H9 (cell line): ENCODE measurements around the gene TBC1D9B. TPM values are rescaled to one million over a fixed set of nuclear protein-coding genes. Genes with fewer than 3 reads are reported as not detected.

ENCODE experiments used
- DNase-seq: peaks from one replicate; pipeline ENCODE4 v3.0.0-alpha.2; 2017
- H2AFZ ChIP-seq: one replicate; pipeline ENCODE4 v1.6.1; 2013; ENCODE audit warnings: mild to moderate bottlenecking, low read length, control low read depth, moderate library complexity
- H2AK5ac ChIP-seq: 2 replicates; pipeline ENCODE4 v1.6.1; 2013; ENCODE audit warnings: low read length, control low read depth, mixed read lengths; ENCODE audit not compliant: insufficient read length
- H2BK120ac ChIP-seq: one replicate; pipeline ENCODE4 v1.6.1; 2013; ENCODE audit warnings: low read depth, mild to moderate bottlenecking, low read length, control low read depth, inconsistent platforms; ENCODE audit not compliant: poor library complexity, severe bottlenecking
- H2BK12ac ChIP-seq: 2 replicates; pipeline ENCODE4 v1.6.1; 2013; ENCODE audit warnings: low read length, control low read depth, mixed read lengths, low read depth; ENCODE audit not compliant: insufficient read length
- H2BK15ac ChIP-seq: 2 replicates; pipeline ENCODE4 v1.6.1; 2013; ENCODE audit warnings: low read depth, low read length, control low read depth
- H2BK20ac ChIP-seq: one replicate; pipeline ENCODE4 v1.6.1; 2013; ENCODE audit warnings: low read depth, mild to moderate bottlenecking, low read length, control low read depth, inconsistent platforms; ENCODE audit not compliant: poor library complexity, severe bottlenecking
- H2BK5ac ChIP-seq: 2 replicates; pipeline ENCODE4 v1.6.1; 2013; ENCODE audit warnings: low read length, control low read depth, mixed read lengths; ENCODE audit not compliant: insufficient read length
- H3K14ac ChIP-seq: 2 replicates; pipeline ENCODE4 v1.6.1; 2013; ENCODE audit warnings: low read length, control low read depth; ENCODE audit not compliant: insufficient read depth
- H3K18ac ChIP-seq: 2 replicates; pipeline ENCODE4 v1.6.1; 2013; ENCODE audit warnings: low read depth, mild to moderate bottlenecking, mixed read lengths, low read length, control low read depth; ENCODE audit not compliant: insufficient read length
- H3K23ac ChIP-seq: 2 replicates; pipeline ENCODE4 v1.6.1; 2013; ENCODE audit warnings: low read length, control low read depth, mixed read lengths, low read depth; ENCODE audit not compliant: insufficient read length
- H3K23me2 ChIP-seq: 2 replicates; pipeline ENCODE4 v1.6.1; 2013; ENCODE audit warnings: low read depth, mild to moderate bottlenecking, mixed read lengths, low read length, control low read depth; ENCODE audit not compliant: insufficient read length, poor library complexity, severe bottlenecking
- H3K27ac ChIP-seq: 2 replicates; pipeline ENCODE4 v1.5.1; 2013; ENCODE audit warnings: low read length, control low read depth, mixed read lengths, low read depth; ENCODE audit not compliant: insufficient read length
- H3K27me3 ChIP-seq: 2 replicates; pipeline ENCODE4 v1.6.1; 2013; ENCODE audit warnings: low read length, control low read depth, inconsistent platforms; ENCODE audit not compliant: insufficient read depth
- H3K4ac ChIP-seq: 2 replicates; pipeline ENCODE4 v1.6.1; 2013; ENCODE audit warnings: low read depth, mild to moderate bottlenecking, control low read depth, inconsistent platforms, low read length, moderate library complexity
- H3K4me1 ChIP-seq: 2 replicates; pipeline ENCODE4 v1.6.1; 2013; ENCODE audit warnings: low read length, control low read depth, inconsistent platforms; ENCODE audit not compliant: insufficient read depth
- H3K4me2 ChIP-seq: 2 replicates; pipeline ENCODE4 v1.6.1; 2013; ENCODE audit warnings: low read length, control low read depth, mixed read lengths; ENCODE audit not compliant: insufficient read length, insufficient read depth
- H3K56ac ChIP-seq: 2 replicates; pipeline ENCODE4 v1.6.1; 2013; ENCODE audit warnings: low read depth, mild to moderate bottlenecking, mixed read lengths, low read length, control low read depth; ENCODE audit not compliant: insufficient read length
- H3K79me1 ChIP-seq: 2 replicates; pipeline ENCODE4 v1.6.1; 2013; ENCODE audit warnings: low read depth, mild to moderate bottlenecking, moderate library complexity, low read length, control low read depth, inconsistent platforms; ENCODE audit not compliant: insufficient read depth, poor library complexity, severe bottlenecking
- H3K79me2 ChIP-seq: 2 replicates; pipeline ENCODE4 v1.6.1; 2013; ENCODE audit warnings: low read length, control low read depth, inconsistent platforms; ENCODE audit not compliant: insufficient read depth
- H3K9ac ChIP-seq: 2 replicates; pipeline ENCODE4 v1.6.1; 2013; ENCODE audit warnings: low read length, control low read depth, mixed read lengths; ENCODE audit not compliant: insufficient read length; ENCODE audit errors: extremely low read depth
- H3K9me3 ChIP-seq: one replicate; pipeline ENCODE4 v1.6.1; 2013; ENCODE audit warnings: low read depth, low read length, inconsistent platforms; ENCODE audit not compliant: control insufficient read depth
- H3T11ph ChIP-seq: one replicate; pipeline ENCODE4 v1.6.1; 2013; ENCODE audit warnings: mild to moderate bottlenecking, low read length, control low read depth, inconsistent platforms
- H4K20me1 ChIP-seq: one replicate; pipeline ENCODE4 v1.6.1; 2013; ENCODE audit not compliant: control insufficient read depth, insufficient read length, insufficient read depth
- H4K5ac ChIP-seq: 2 replicates; pipeline ENCODE4 v1.6.1; 2013; ENCODE audit warnings: low read depth, mild to moderate bottlenecking, mixed read lengths, low read length, control low read depth; ENCODE audit not compliant: insufficient read length
- H4K8ac ChIP-seq: replicated peaks from 2 replicates; pipeline ENCODE4 v1.6.1; 2013; ENCODE audit warnings: low read length, control low read depth, mixed read lengths, low read depth; ENCODE audit not compliant: insufficient read length
- H4K91ac ChIP-seq: 2 replicates; pipeline ENCODE4 v1.6.1; 2013; ENCODE audit warnings: low read depth, mild to moderate bottlenecking, moderate library complexity, mixed read lengths, low read length, control low read depth; ENCODE audit not compliant: insufficient read length
- H3K27ac Mint-ChIP-seq, 3 experiments: 2 replicates in 2 of 3; 3 replicates in 1 of 3; pipeline ENCODE4 v1.8.0; 2020 to 2021; ENCODE audit warnings: mixed read lengths in 3 of 3, mild to moderate bottlenecking in 1 of 3, moderate library complexity in 1 of 3
- H3K27me3 Mint-ChIP-seq: 2 replicates; pipeline ENCODE4 v1.8.0; 2021; ENCODE audit warnings: low read depth, mild to moderate bottlenecking, moderate library complexity, mixed read lengths
- H3K36me3 Mint-ChIP-seq, 3 experiments: 2 replicates in 2 of 3; 3 replicates in 1 of 3; pipeline ENCODE4 v1.8.0; 2020 to 2021; ENCODE audit warnings: low read depth in 3 of 3, mixed read lengths in 3 of 3; ENCODE audit not compliant: insufficient read depth in 1 of 3
- H3K4me1 Mint-ChIP-seq, 2 experiments: 2 replicates each; pipeline ENCODE4 v1.8.0; 2020; ENCODE audit warnings: mixed read lengths in 2 of 2
- H3K4me3 Mint-ChIP-seq, 2 experiments: 2 replicates in 1 of 2; 3 replicates in 1 of 2; pipeline ENCODE4 v1.8.0; 2020 to 2021; ENCODE audit warnings: mild to moderate bottlenecking in 2 of 2, mixed read lengths in 2 of 2, moderate library complexity in 1 of 2
- H3K9me3 Mint-ChIP-seq, 2 experiments: 2 replicates in 1 of 2; 3 replicates in 1 of 2; pipeline ENCODE4 v1.8.0; 2020; ENCODE audit warnings: mild to moderate bottlenecking in 2 of 2, mixed read lengths in 2 of 2, moderate library complexity in 1 of 2
- WGBS: extraction: QIAGEN DNeasy Blood & Tissue Kit; methylation state at CpG from one replicate; pipeline ENCODE4 v1.1.7; 2013; ENCODE audit warnings: missing lambda C conversion rate, low lambda C conversion rate, mixed read lengths; ENCODE audit not compliant: insufficient read length; ENCODE audit errors: extremely low coverage; 5-methylcytosine and 5-hydroxymethylcytosine counted together
- total RNA-seq: library from RNA; stranded (reverse); gene quantifications from 2 replicates; pipeline ENCODE4 v1.2.1, GENCODE V29; 2021
- TF ChIP-seq, protein P1 (sequence below): fragments of 200-600 bp; sonication (generic); conservative IDR thresholded peaks from 3 replicates; pipeline ENCODE4 v1.8.0; 2021; ENCODE audit warnings: antibody characterized with exemption, mild to moderate bottlenecking

TBC1D9B gene
- total RNA-seq, 1 experiment from 2014 or later = 62.1 TPM

DNA sequence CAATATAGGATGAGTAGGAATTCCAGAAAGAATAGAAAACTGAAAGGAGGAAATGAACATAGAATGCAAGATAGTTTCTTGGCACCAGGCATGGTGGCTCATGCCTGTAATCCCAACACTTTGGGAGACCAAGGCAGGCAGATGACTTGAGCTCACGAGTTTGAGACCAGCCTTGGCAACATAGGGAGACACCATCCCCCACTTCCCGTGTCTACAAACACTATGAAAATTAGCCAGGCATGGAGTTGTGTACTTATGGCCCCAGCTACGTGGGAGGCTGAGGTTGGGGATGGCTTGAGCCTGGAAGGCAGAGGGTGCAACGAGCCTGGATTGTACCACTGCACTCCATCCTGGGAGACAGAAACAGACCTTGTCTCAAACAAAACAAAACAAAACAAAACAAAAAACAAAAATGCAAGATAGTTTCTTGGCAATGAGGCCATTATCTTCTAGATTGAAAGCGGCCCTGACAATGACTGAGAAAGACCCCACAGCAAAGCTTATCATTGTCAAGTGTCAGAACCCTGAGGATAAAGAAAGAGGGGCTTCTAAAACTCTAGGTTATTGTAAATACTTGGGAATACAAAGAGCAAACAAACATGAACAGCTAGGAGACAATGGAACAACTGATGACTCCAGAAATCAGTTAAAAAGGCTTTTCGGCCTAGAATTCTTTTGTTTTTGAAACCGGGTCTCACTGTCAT, 77.8 kb downstream of the TBC1D9B start:
- Mint-ChIP-seq H3K27me3 (no peaks in the 10 kb centered on the region), H3K36me3 (peaks cover 70 to 96% (median 92%) of the 10 kb centered on the region in 3 experiments), H3K4me1 (peaks cover 28% of the 10 kb centered on the region in 2 experiments), H3K27ac (peak overlapping the region; percentile 7 to 78 (median 16); a peak in 2 of 7 replicates), H3K9me3 (peaks cover 0 to 3% of the 10 kb centered on the region in 2 experiments; a peak in 2 of 5 replicates), H3K4me3 (0 out of 5 replicates have a peak overlapping the region, but pooled peaks of 1 of the 2 experiments have one; percentile 2)
- no peak overlapping the region for H3K18ac ChIP-seq
- no peak overlapping the region for H2BK15ac ChIP-seq
- H3K79me2 ChIP-seq = no peaks in the 10 kb centered on the region
- H4K8ac ChIP-seq = no peak overlapping the region
- DNase-seq = no peak
- no peaks in the 10 kb centered on the region for H3K23me2 ChIP-seq
- H3K27ac ChIP-seq = no peak overlapping the region
- H3K4me1 ChIP-seq = peaks cover 9% of the 10 kb centered on the region; the same call in 1 of the 2 replicates
- no peaks in the 10 kb centered on the region for H4K20me1 ChIP-seq
- H3K56ac ChIP-seq = no peak overlapping the region
- H4K5ac ChIP-seq = no peak overlapping the region
- no peak overlapping the region for H4K91ac ChIP-seq
- no peaks in the 10 kb centered on the region for H3K27me3 ChIP-seq
- no peak overlapping the region for H3K4ac ChIP-seq
- TF ChIP-seq, protein P1, sequence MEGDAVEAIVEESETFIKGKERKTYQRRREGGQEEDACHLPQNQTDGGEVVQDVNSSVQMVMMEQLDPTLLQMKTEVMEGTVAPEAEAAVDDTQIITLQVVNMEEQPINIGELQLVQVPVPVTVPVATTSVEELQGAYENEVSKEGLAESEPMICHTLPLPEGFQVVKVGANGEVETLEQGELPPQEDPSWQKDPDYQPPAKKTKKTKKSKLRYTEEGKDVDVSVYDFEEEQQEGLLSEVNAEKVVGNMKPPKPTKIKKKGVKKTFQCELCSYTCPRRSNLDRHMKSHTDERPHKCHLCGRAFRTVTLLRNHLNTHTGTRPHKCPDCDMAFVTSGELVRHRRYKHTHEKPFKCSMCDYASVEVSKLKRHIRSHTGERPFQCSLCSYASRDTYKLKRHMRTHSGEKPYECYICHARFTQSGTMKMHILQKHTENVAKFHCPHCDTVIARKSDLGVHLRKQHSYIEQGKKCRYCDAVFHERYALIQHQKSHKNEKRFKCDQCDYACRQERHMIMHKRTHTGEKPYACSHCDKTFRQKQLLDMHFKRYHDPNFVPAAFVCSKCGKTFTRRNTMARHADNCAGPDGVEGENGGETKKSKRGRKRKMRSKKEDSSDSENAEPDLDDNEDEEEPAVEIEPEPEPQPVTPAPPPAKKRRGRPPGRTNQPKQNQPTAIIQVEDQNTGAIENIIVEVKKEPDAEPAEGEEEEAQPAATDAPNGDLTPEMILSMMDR = no peak
- no peak overlapping the region for H2BK12ac ChIP-seq
- no peak overlapping the region for H2AFZ ChIP-seq
- H2AK5ac ChIP-seq = no peak overlapping the region
- no peak overlapping the region for H3K4me2 ChIP-seq
- H2BK120ac ChIP-seq = no peak overlapping the region
- no peaks in the 10 kb centered on the region for H3K9me3 ChIP-seq
- no peak overlapping the region for H3K9ac ChIP-seq
- H2BK20ac ChIP-seq = no peak overlapping the region
- no peak overlapping the region for H3K23ac ChIP-seq
- no peak overlapping the region for H2BK5ac ChIP-seq
- H3K14ac ChIP-seq = no peak overlapping the region
- WGBS = no CpG with 5 or more reads among the region's 7 CpGs
- no peak overlapping the region for H3T11ph ChIP-seq
- no peaks in the 10 kb centered on the region for H3K79me1 ChIP-seq
